HG02642 (cell line): ENCODE results near the gene PPFIA1.

ENCODE experiments used
- ATAC-seq: cut with Tn5 transposase; IDR thresholded peaks from one replicate; pipeline ENCODE4 v1.9.1; 2021; ENCODE audit warnings: mild to moderate bottlenecking; ENCODE audit not compliant: unreplicated experiment, poor library complexity

PPFIA1 gene

DNA sequence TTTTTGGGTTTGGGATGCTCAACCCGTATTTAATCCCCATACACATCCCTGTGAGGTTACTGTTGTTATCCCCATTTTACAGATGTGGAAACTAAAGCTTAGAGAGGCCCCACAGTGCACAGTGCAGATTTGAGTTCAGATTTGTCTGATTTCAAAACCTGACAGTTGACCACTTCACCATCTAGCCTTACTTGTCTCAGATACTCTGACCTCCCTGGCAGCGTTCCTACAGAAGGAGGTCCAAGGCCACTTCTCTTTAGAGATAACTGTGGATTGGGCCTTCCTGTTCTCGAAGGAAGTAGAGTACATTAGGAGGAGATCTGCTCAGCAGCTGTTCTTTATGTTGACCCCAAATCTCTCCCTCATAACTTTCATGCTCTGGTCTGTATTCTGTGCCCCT is 81.2 kb downstream of the PPFIA1 start:
- ATAC-seq, result no peak

GRCh38 chr11:70352100-70352499 is 81.6 kb downstream of the PPFIA1 start:
- no peak for ATAC-seq

GRCh38 chr11:70352601-70353000 is 82.1 kb downstream of the PPFIA1 start:
- no peak for ATAC-seq

DNA sequence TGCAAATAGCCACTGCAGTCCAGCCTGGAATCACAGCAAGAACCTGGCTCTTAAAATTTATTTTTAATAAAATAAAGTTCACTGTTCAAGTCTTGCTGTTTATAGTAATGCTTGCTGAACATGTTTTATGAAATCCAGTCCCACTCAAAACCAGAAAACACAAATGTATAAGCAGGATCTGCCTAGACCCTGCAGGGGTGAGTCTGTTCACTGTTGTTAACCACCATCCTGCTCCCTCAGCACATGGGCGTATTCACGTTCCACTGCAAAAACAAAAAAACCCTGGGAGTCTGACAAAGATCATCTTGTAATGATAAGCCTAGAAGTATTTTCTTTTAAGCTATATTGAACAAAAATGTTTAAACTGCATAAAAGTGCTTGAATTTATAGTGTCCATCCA is 82.8 kb downstream of the PPFIA1 start:
- no peak for ATAC-seq

- ATAC-seq, result no peak
These were observed 83.5 kb downstream of the PPFIA1 start for GRCh38 chr11:70353900-70354568.

GRCh38 chr11:70354629-70355028 is 84.1 kb downstream of the PPFIA1 start:
- no peak for ATAC-seq

GRCh38 chr11:70358753-70359152 is 88.3 kb downstream of the PPFIA1 start:
- ATAC-seq, result no peak

DNA sequence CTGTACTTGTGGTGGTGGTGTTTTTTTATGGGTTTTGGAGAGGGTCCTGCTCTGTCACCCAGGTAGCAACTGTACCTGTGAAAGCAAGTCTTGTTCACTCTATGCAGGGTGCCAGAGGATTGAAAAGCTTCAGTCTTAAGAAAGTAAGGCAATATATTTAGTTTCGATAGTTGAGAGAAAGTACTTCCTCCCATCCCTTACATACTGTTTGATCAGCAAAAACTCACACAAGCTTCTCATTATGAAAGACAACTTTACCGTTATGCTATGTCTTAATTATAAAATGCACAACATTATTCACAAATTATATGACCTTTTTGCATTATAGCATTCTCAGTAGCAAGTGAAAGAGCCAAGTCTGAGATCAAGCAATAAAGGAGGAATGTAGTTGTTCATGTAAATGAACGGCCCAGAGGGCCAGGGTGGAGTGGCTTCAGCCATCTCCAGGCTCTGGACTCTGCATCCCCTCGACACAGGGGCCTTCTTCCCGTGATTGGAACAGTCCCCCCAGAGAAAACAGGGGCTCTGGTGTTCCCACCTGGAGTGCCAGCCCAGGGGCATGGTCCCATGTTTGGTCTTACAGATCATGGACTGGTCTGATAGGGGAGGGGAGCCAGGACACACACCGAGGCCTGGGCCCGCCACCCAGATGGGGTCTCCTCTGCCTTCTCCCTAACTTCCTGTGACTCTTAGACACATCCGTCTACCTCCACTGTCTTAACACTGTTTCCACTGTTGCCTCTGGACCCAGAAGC is 89.1 kb downstream of the PPFIA1 start:
- ATAC-seq, result no peak

GRCh38 chr11:70360211-70360610 is 89.7 kb downstream of the PPFIA1 start:
- no peak for ATAC-seq

GRCh38 chr11:70364178-70364577 is 93.7 kb downstream of the PPFIA1 start:
- ATAC-seq, result no peak

DNA sequence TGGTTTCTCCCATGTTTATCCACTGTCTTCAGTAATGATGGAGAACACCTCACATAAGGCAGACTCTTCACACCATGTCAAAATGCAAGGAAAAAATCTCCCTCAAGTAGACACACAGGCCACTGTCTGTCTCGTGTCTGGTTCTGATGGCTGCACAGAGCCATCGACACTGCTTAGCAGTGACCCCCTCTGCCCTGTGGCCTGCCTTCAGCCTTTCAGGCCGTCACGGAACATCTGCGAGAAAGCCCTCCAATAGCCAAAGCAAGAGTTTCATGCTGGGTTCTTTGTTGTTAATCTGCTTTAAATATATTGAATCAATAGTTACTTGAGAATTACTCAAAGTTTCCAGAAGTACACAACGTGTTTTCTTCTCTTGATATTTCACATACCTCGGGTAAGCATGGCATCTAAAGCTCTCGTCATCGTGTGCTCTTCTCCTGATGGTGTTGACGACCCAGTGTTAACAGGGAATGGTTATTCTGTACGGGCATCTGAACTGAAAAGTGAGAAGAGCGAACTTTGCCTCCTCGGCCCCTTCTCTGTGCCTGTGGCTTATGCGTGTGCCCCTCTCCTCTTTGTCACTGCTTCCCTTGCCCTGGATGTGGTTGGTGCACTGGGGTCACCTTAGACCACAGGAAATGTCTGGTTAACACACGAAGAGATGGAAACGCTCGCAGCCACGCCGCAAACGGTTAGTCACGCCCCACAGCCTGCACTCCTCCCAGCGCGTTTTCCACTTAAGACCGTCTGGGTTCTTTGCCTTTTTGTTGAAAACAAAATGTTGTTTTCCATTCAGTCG is 94.5 kb downstream of the PPFIA1 start:
- no peak for ATAC-seq

DNA sequence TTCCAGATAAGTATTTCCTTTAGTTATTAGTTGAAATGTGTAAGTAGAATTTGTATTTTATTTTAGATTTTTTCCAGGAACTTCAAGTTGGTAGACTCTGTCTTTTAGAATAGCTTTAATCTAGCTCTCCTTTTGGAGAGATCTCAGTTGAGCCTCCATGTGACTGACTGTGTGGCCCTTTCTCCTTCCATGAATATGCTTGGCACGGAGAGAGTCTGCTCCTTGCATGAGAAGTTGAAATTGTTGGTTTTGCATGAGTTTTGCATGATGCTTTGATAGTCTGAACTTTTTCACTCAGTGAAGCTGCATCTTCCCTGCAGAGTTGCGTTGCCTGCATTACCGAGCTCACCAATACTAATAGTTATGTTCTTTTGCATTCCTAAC is 95.0 kb downstream of the PPFIA1 start:
- no peak for ATAC-seq

GRCh38 chr11:70367071-70367470 is 96.6 kb downstream of the PPFIA1 start:
- no peak for ATAC-seq

DNA sequence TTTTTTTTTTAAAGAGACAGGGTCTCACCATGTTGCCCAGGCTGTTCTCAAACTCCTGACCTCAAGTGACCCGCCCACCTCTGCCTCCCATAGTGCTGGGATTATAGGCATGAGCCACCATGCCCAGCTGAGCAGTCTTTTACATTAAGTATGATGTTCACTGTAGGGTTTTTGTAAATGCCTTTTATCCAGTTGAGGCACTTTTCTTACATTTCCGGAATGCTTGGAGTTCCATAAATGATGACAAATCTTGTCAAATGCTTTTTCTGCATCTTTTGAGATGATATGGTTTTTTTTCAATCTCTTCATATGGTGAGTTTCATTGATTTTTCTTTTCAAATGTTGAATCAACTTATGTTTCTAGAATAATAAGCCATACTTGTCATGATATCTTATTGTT is 98.5 kb downstream of the PPFIA1 start:
- no peak for ATAC-seq

DNA sequence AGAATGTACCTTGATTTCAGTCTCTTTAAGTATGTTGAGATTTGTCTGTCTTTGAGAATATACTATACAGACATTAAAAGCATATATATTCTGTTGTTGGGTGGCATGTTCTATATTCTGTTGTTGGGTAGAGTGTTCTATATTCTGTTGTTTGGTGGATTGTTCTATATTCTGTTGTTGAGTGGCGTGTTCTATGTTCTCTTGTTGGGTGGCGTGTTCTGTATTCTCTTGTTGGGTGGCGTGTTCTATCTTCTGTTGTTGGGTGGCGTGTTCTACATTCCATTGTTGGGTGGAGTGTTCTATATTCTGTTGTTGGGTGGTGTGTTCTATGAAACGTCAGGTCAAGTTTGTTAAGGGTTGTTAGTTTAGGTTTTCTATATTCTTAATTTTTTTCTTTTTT is 100.8 kb downstream of the PPFIA1 start:
- ATAC-seq, result no peak

DNA sequence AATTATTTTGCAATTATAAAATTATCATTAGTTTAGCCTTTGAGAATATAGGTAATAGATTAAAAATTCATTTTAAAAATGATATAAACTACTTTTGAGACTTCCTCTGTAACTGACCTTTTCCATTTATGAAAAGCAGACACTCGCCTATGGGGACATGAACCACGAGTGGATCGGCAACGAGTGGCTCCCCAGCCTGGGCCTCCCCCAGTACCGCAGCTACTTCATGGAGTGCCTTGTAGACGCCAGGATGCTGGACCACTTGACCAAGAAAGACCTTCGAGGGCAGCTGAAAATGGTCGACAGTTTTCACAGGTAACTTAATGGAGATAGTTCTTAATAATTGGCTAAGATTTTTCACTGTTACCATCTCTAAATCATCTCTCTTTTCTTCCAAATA is 101.6 kb downstream of the PPFIA1 start:
- no peak for ATAC-seq

- no peak for ATAC-seq
These were observed 106.1 kb downstream of the PPFIA1 start for GRCh38 chr11:70376621-70377020.

DNA sequence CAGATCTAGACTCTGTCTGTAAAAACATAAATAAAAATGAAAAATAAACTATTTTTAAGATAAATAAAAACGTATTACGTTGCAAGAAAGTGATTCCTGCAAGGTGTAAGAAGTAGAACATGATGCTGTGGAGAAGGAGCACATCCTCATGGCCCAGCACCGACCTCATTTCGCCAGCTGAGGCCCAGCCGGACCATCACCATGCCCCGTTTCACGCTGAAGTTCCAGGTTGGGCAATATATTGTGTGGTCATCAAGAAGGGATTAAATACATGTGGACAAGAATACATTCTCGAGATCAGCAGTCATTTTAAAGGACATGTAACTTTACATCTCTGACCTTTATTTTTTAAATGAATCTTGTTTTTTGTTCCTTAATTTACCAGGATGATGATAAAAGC is 107.2 kb downstream of the PPFIA1 start:
- ATAC-seq, result no peak

DNA sequence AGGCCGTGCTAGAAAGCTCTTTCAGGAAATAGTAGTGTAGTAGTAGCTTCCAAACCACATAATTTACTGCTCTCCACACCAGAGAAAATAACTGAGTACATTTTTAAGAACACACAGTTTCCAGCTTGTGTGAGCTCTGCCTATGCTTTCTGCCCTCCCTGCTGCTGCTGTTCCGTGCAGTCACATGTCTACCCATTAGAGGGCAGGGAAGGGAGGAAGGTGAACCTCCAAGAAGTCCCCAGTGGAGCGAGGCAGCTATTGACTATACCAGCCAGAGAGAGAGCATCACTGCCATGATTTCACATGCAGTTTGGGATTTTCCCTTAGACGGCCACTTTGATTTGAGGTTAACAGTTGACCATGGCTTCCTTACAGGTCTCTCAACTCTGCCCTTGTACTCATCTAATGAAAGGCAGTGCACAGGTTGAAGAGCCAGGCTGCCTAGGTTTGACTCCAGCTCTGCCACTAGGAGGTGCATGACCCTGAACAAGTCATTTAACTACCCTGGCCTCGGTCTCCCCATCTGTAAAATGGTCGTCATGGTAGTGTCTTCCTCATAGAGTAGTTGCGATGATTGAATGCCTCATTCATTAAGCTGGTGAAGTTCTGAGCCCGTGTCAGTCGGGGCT is 108.1 kb downstream of the PPFIA1 start:
- no peak for ATAC-seq

DNA sequence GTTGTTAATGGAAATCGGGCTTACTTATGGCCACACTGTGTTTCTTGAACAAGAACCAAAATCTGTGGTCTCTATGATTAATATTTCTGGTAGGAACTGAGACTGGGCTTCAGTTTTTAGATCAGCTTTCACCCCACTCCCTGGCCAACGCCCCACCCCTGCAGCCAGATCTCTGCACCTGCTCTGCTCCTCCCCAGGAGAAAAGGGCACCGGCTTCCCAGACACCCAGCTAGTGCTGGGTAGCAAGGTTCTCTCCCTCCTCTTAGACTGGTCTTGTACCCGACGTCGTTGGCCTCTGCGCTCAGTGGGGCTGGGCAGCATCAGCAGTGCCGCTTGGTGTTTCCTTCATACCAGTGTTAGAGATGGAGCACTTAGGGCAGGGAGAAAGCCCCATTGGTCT is 110.9 kb downstream of the PPFIA1 start:
- ATAC-seq, result no peak
